Mucosa of stomach (tissue), 1 donor: ENCODE results near the gene GRM5.
"Not testable (repeated sequence)": the region's sequence is repeated elsewhere in the genome, so short reads cannot be mapped to it uniquely, and the experiment has no call there.

Source experiments
- H3K27me3 ChIP-seq: one replicate; pipeline ENCODE4 v1.7.0; 2013; ENCODE audit warnings: mild to moderate bottlenecking, low read length; ENCODE audit not compliant: control insufficient read depth, insufficient read depth
- H3K36me3 ChIP-seq: one replicate; pipeline ENCODE4 v1.7.0; 2013; ENCODE audit warnings: low read length; ENCODE audit not compliant: control insufficient read depth, insufficient read depth
- H3K4me1 ChIP-seq: one replicate; pipeline ENCODE4 v1.7.0; 2013; ENCODE audit warnings: mild to moderate bottlenecking, low read length; ENCODE audit not compliant: control insufficient read depth, insufficient read depth
- H3K4me3 ChIP-seq: one replicate; pipeline ENCODE4 v1.7.0; 2013; ENCODE audit warnings: low read length
- H3K9ac ChIP-seq: one replicate; pipeline ENCODE4 v1.7.0; 2013; ENCODE audit warnings: mild to moderate bottlenecking, low read length, moderate library complexity
- H3K9me3 ChIP-seq: one replicate; pipeline ENCODE4 v1.7.0; 2013; ENCODE audit warnings: mild to moderate bottlenecking, low read length, moderate library complexity; ENCODE audit not compliant: control insufficient read depth
- donor health status: Pancreatic carcinoma.

GRM5 gene

DNA sequence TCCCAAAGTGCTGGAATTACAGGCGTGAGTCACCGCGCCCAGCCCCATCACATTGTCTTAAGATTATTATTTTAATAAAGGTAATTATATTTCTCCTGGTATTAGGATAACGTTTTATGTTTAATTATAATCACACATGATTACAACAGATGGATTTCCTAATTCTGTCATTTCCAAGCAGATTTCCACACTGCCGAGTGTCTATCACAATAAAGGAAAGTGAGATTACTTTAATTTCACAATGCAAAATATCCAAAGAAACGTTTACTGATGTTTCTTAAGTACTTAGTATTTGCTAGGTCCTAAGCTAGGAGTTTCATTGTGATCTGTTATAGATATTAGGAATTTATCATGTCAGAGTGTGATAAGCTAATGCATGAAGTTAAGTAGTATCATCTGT, 524.8 kb downstream of the GRM5 start:
- H3K4me1 ChIP-seq = peaks cover 5% of the 10 kb centered on the region
- no peak overlapping the region for H3K4me3 ChIP-seq
- H3K36me3 ChIP-seq = no peaks in the 10 kb centered on the region
- H3K27me3 ChIP-seq = no peaks in the 10 kb centered on the region
- no peaks in the 10 kb centered on the region for H3K9me3 ChIP-seq
- H3K9ac ChIP-seq = no peak overlapping the region

- Histone ChIP-seq H3K36me3 (no peaks in the 10 kb centered on the region), H3K9me3 (no peaks in the 10 kb centered on the region), H3K4me1 (no peaks in the 10 kb centered on the region), H3K4me3 (no peak overlapping the region), H3K9ac (no peak overlapping the region), H3K27me3 (no peaks in the 10 kb centered on the region)
Observed at GRCh38 chr11:88538098-88538497, 527.7 kb downstream of the GRM5 start.

- Histone ChIP-seq H3K9ac (no peak overlapping the region), H3K27me3 (no peaks in the 10 kb centered on the region), H3K4me3 (no peak overlapping the region), H3K9me3 (no peaks in the 10 kb centered on the region), H3K4me1 (no peaks in the 10 kb centered on the region), H3K36me3 (no peaks in the 10 kb centered on the region)
Observed at GRCh38 chr11:88537613-88538012, 528.2 kb downstream of the GRM5 start.

DNA sequence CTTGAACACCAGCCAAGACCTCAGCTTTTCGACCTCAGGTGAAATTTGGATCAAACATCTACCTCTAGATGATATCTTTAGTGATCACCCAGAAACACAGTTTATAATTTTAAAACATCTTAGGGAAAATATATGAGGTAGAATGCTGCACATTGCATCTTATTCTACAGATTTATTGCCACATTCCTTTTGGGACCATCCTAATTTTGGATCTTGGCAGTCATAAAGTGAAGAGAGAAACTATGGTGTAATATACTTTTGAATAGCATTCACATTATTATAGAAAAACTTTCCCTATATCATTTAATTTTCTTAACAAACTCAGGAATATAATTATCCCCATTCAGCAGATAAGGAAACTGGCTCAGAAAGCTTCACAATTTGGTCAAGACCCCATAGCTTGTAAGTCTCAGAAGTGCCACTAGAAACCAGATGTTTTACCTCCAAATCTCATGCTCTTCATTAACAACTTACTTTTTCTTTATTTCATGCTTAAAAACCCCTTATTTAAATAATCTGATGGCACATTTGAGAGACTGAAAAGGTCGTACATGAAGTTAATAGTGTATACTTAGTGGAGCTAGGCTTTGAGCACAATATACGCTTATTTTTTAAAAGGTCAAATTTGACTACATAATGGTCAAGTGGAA, 529.0 kb downstream of the GRM5 start:
- Histone ChIP-seq H3K4me1 (no peaks in the 10 kb centered on the region), H3K27me3 (no peaks in the 10 kb centered on the region), H3K4me3 (no peak overlapping the region), H3K9me3 (no peaks in the 10 kb centered on the region), H3K36me3 (no peaks in the 10 kb centered on the region), H3K9ac (no peak overlapping the region)

DNA sequence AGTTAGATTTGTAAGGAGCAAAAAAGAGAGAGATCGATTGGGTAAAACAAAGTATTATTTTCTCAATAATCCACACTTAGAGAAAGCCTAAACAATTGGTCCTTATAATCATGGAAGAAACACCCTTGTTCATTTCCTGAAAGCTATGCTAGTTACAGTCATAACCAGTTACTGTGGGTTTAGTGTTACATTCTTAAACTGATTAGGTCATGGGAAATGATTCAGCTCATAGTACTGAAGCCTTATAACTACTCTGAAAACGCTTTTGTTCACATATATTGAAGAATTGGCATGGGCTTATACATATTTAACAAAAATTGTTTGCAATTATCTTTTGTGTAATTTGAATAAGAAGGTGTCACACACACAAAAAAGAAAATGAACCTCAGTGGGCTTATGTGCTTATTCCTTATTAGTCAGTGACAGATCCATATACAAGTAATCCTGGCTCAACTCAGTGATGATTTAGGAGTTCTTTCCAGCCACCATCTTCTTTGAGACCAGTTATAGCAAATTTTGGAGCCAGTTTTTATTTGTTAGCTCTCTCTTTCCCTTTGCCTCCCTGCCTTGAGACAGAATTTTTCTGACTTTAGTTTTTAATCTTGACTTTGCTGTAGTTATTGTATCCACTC, 529.8 kb downstream of the GRM5 start:
- Histone ChIP-seq H3K27me3 (no peaks in the 10 kb centered on the region), H3K4me3 (no peak overlapping the region), H3K9ac (no peak overlapping the region), H3K9me3 (no peaks in the 10 kb centered on the region), H3K4me1 (no peaks in the 10 kb centered on the region), H3K36me3 (no peaks in the 10 kb centered on the region)

- H3K9ac ChIP-seq = no peak overlapping the region
- no peaks in the 10 kb centered on the region for H3K9me3 ChIP-seq
- H3K27me3 ChIP-seq = no peaks in the 10 kb centered on the region
- H3K4me3 ChIP-seq = no peak overlapping the region
- no peaks in the 10 kb centered on the region for H3K36me3 ChIP-seq
- no peaks in the 10 kb centered on the region for H3K4me1 ChIP-seq
Observed at GRCh38 chr11:88535266-88535665, 530.5 kb downstream of the GRM5 start.

GRCh38 chr11:88534706-88535105, 531.1 kb downstream of the GRM5 start:
- H3K36me3 ChIP-seq, H3K9me3 ChIP-seq, H3K27me3 ChIP-seq, H3K4me3 ChIP-seq, H3K9ac ChIP-seq, H3K4me1 ChIP-seq: not testable (repeated sequence)

DNA sequence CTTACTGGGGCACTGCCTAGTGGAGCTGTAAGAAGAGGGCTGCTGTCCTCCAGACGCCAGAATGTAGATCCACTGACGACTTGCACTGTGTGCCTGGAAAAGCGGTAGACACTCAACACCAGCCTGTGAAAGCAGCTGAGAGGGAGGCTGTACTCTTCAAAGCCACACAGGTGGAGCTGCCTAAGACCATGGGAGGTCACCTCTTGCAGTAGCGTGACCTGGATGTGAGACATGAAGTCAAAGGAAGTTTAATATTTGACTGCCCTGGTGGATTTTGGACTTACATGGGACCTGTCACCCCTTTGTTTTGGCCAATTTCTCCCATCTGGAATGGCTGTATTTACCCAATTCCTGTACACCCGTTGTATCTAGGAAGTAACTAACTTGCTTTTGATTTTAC, 531.6 kb downstream of the GRM5 start:
- Histone ChIP-seq H3K9ac (no peak overlapping the region), H3K36me3 (no peaks in the 10 kb centered on the region), H3K4me3 (no peak overlapping the region), H3K9me3 (no peaks in the 10 kb centered on the region), H3K27me3 (no peaks in the 10 kb centered on the region), H3K4me1 (no peaks in the 10 kb centered on the region)

DNA sequence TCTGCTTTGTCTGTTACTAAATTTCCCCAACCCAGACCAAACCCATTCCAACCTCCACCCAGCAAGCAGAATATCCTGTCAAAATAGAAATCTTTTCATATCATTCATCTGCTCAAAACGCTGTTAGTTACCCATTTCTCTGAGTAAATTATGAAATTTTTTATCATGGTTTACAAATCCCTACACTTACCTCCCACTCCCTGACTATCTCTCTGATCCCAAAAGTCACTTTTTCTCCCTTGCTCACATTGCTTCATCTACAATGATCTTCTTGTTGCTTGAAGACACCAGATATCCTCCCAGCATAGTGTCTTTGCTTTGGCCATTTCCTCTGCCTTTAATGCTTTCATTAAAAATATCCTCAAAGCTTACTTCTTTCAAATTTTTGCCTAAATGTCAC, 532.8 kb downstream of the GRM5 start:
- H3K4me3 ChIP-seq = no peak overlapping the region
- H3K9ac ChIP-seq = no peak overlapping the region
- no peaks in the 10 kb centered on the region for H3K27me3 ChIP-seq
- no peaks in the 10 kb centered on the region for H3K36me3 ChIP-seq
- no peaks in the 10 kb centered on the region for H3K4me1 ChIP-seq
- no peaks in the 10 kb centered on the region for H3K9me3 ChIP-seq

- Histone ChIP-seq H3K4me1 (no peaks in the 10 kb centered on the region), H3K9me3 (no peaks in the 10 kb centered on the region), H3K4me3 (no peak overlapping the region), H3K9ac (no peak overlapping the region), H3K36me3 (no peaks in the 10 kb centered on the region), H3K27me3 (no peaks in the 10 kb centered on the region)
Observed at GRCh38 chr11:88531831-88532230, 534.0 kb downstream of the GRM5 start.

DNA sequence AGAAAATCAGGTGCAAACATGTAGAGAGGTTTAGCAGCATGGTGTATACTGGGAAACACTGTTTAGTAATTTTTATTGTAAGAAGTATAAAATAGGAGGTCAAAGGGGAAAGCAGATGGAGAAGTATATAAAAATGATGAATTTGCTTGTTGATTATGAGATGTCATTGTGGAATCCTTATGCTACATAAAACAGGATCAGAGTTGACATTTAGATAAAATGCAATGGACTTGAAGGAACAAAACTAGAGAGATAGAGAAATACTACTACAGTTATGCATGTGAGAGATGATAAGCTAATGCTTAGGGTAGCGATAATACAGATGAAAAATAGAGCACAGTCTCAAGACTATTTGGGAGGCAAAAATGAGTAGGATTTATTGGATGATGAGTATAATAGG, 536.4 kb downstream of the GRM5 start:
- H3K27me3 ChIP-seq = no peaks in the 10 kb centered on the region
- no peaks in the 10 kb centered on the region for H3K36me3 ChIP-seq
- no peaks in the 10 kb centered on the region for H3K4me1 ChIP-seq
- no peak overlapping the region for H3K9ac ChIP-seq
- H3K9me3 ChIP-seq = no peaks in the 10 kb centered on the region
- no peak overlapping the region for H3K4me3 ChIP-seq

- Histone ChIP-seq H3K36me3 (no peaks in the 10 kb centered on the region), H3K4me3 (no peak overlapping the region), H3K9ac (no peak overlapping the region), H3K9me3 (no peaks in the 10 kb centered on the region), H3K4me1 (no peaks in the 10 kb centered on the region), H3K27me3 (no peaks in the 10 kb centered on the region)
Observed at GRCh38 chr11:88523386-88524071, 542.3 kb downstream of the GRM5 start.
